Panc1 (cell line): ENCODE results near the gene NLRP1. TPM values are rescaled to one million over a fixed set of nuclear protein-coding genes. Genes with fewer than 3 reads are reported as not detected.
A peak's percentile ranks its signal among the peaks of the same experiment; 100 is the strongest.

Source experiments
- ATAC-seq: fragments of 200-7000 bp; cut with Tn5 transposase; 2 replicates; pipeline ENCODE4 v1.9.1; 2020; ENCODE audit warnings: mild to moderate bottlenecking, moderate library complexity
- BruUV-seq: library from RNA; stranded (reverse); fragments of 400-500 nt; replicated peaks from 2 replicates; lab custom pipeline; 2021; lab: Mats Ljungman, UMichigan
- CTCF ChIA-PET: fragments of 300-600 bp; sonication (Branson Sonifier 250); formaldehyde crosslinking; loops from one replicate; lab custom pipeline; 2022; ENCODE audit warnings: antibody characterized with exemption; lab: Charles Lee
- POLR2A ChIA-PET: fragments of 300-600 bp; sonication (Branson Sonifier 250); formaldehyde crosslinking; loops from one replicate; lab custom pipeline; 2022; ENCODE audit warnings: antibody characterized with exemption; lab: Charles Lee
- DNase-seq: peaks from one replicate; pipeline ENCODE4 v3.0.0-alpha.2; 2010; ENCODE audit warnings: low read depth, low spot score
- H3K27ac ChIP-seq: 2 replicates; pipeline ENCODE4 v1.5.1; 2011; ENCODE audit warnings: mild to moderate bottlenecking, low read length, inconsistent platforms
- H3K27me3 ChIP-seq: fragments of 200-500 bp; sonication (Bioruptor generic); 2 replicates; pipeline ENCODE4 v1.6.0; 2014; ENCODE audit warnings: low read length, inconsistent platforms; ENCODE audit not compliant: control insufficient read depth, insufficient read depth
- H3K36me3 ChIP-seq: fragments of 200-500 bp; sonication (Bioruptor generic); 2 replicates; pipeline ENCODE4 v1.5.1; 2014; ENCODE audit warnings: inconsistent platforms, mild to moderate bottlenecking, low read length, moderate library complexity; ENCODE audit not compliant: control insufficient read depth, insufficient read depth
- H3K4me1 ChIP-seq: 2 replicates; pipeline ENCODE4 v1.5.1; 2011; ENCODE audit warnings: inconsistent platforms, mild to moderate bottlenecking, low read length, moderate library complexity; ENCODE audit not compliant: control insufficient read depth, insufficient read depth
- H3K4me3 ChIP-seq, 2 experiments: 2 replicates each; pipeline ENCODE4 v1.5.1; 2011 to 2012; ENCODE audit warnings: low read depth in 2 of 2, low read length in 2 of 2, mild to moderate bottlenecking in 2 of 2, inconsistent platforms in 1 of 2, moderate library complexity in 1 of 2
- H3K9me3 ChIP-seq: fragments of 200-500 bp; sonication (Bioruptor generic); 2 replicates; pipeline ENCODE4 v1.5.1; 2014; ENCODE audit warnings: low read depth, mild to moderate bottlenecking, inconsistent platforms, low read length, moderate library complexity; ENCODE audit not compliant: control insufficient read depth, insufficient read depth
- CTCF ChIP-seq: fragments of 450-650 bp; IDR thresholded peaks from 2 replicates; pipeline ENCODE4 v1.5.1; 2017; ENCODE audit warnings: mild to moderate bottlenecking
- POLR2AphosphoS5 ChIP-seq: IDR thresholded peaks from 2 replicates; pipeline ENCODE4 v1.6.1; 2012; ENCODE audit warnings: mild to moderate bottlenecking, low read depth, low read length, moderate library complexity
- REST ChIP-seq, 2 experiments: IDR thresholded peaks; 2 replicates each; pipeline ENCODE4 v1.6.1; 2011 to 2012; ENCODE audit warnings: low read depth in 2 of 2, control low read depth in 1 of 2, low read length in 1 of 2, mild to moderate bottlenecking in 1 of 2, moderate library complexity in 1 of 2; ENCODE audit not compliant: insufficient read depth in 1 of 2
- SIN3A ChIP-seq: IDR thresholded peaks from 2 replicates; pipeline ENCODE4 v1.6.1; 2012; ENCODE audit warnings: low read depth, mild to moderate bottlenecking, low read length, moderate library complexity, borderline replicate concordance; ENCODE audit not compliant: insufficient read depth
- TCF7L2 ChIP-seq: IDR thresholded peaks from 2 replicates; pipeline ENCODE4 v1.6.1; 2011; ENCODE audit warnings: mild to moderate bottlenecking, low read depth, low read length, inconsistent platforms
- in situ Hi-C: cut with HindIII; loops from 2 replicates; pipeline ENCODE4 v1.10.0; 2016; ENCODE audit warnings: low sequenced_read_pairs, low pct_unique_long_range_greater_than_20kb
- intact Hi-C: fragments of 100-400 bp; cut with micrococcal nuclease; formaldehyde crosslinking; loops from one replicate; pipeline ENCODE4 v1.10.0; 2022; ENCODE audit not compliant: unreplicated experiment
- total RNA-seq: library from RNA; stranded (reverse); gene quantifications from one replicate; pipeline ENCODE4 v1.2.1, GENCODE V29; 2021; ENCODE audit not compliant: unreplicated experiment

NLRP1 gene
- total RNA-seq, 1 experiment from 2014 or later, result 0.57 TPM

DNA sequence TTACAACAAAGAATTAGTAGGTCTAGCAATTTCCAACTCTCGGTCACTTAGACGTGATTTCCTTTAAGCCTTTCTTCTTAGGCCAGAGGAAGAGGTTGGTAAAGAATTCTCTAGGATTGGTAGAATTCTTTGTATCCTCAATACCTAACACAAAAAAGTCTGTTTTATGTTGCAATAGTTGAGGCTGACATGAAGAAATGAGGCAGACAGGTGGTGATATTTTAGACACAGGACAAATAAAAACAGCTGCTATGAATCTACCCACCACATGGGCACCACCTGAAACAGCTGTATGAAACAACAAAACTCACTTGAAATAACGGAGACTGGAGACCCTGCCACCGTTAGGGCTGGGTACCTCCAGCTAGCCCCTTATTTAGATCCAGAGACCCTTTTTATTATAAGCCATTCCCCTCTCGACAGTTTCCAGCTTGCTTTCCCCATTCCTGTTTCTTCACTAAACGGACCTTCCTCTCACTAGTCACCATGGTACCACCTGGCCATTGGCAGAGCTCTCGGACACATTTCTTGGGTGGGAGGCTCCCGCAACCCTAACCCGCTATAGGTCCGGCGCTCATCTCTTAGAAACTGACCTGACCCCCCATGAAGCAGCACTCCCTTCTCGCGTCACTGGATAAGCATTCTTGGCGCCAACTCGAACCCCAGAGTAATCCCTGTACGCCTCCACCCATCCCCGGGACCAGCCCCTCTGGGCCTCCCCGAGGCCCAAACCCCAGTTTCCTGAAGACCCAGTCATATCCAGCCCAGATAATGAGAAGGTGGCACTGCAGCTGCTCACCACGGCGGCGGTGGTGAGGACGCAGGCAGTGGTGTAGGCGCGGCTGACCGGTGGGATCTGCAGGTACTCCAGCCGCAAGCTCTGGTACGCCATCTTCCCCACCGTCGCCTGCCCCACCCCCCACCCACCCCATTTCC is 98.8 kb downstream of the NLRP1 start, which contains the start of gene DERL2:
DERL2 (minus strand) TSS at position 909 of the 936 bp plus-strand sequence; CDS start at position 892, 17 bp downstream.
- Histone ChIP-seq H3K27ac (peak within 1 kb of the TSS; percentile 94), H3K36me3 (peaks cover 22% of the 10 kb centered on the region), H3K9me3 (peaks cover 7% of the 10 kb centered on the region; the same call in 1 of the 2 replicates), H3K27me3 (no peaks in the 10 kb centered on the region), H3K4me1 (peaks cover 6% of the 10 kb centered on the region), H3K4me3 (peak within 1 kb of the TSS; percentile 85 to 98)
- intact Hi-C loops, result no loop called here
- ATAC-seq (peak; percentile 46), DNase-seq (no peak)
- CTCF ChIA-PET, result no interaction called here
- BruUV-seq, result TSS peak; percentile 71
- TF ChIP-seq TCF7L2, result no peak
- TF ChIP-seq POLR2AphosphoS5, result no peak
- TF ChIP-seq SIN3A, result peak; percentile 76; the same call in 1 of the 2 replicates
- no peak for TF ChIP-seq CTCF
- in situ Hi-C loops, result no loop called here
- POLR2A ChIA-PET, result interaction anchor here (0.6 to 0.7 kb wide), 5 partner anchors 8 to 964 kb away, joined by 3 read pairs; no protein-coding TSS in a partner anchor

DNA sequence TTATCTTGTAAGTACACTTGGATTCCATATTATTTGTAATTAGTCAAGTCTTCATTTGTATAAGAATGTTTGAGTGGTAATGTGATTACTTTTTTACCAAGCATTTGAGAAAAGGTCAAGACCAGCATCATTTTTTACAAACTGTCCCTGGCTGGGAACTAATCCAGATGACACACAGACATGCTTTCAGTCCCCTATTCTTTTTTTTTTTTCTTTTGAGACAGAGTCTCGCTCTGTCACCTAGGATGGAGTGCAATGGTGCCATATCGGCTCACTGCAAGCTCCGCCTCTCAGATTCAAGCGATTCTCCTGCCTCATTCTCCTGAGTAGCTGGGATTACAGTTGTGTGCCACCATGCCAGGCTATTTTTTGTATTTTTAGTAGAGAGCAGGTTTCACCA is 102.9 kb downstream of the NLRP1 start:
- ChIA-PET POLR2A (no interaction called here), CTCF (no interaction called here)
- Histone ChIP-seq H3K27ac (no peak overlapping the region), H3K4me1 (peaks cover 6% of the 10 kb centered on the region), H3K9me3 (no peaks in the 10 kb centered on the region), H3K36me3 (peaks cover 40% of the 10 kb centered on the region), H3K4me3 (no peak overlapping the region), H3K27me3 (no peaks in the 10 kb centered on the region)
- ATAC-seq (no peak), DNase-seq (no peak)
- in situ Hi-C loops (no loop called here), intact Hi-C loops (no loop called here)
- no TSS peak for BruUV-seq
- TF ChIP-seq SIN3A, result no peak
- TF ChIP-seq REST (IDR thresholded peaks at IDR 0.05; ENCODE audit: insufficient read depth in 1 of 2, low read depth in 2 of 2, low read length in 1 of 2), result no peak
- TF ChIP-seq TCF7L2, result no peak
- no peak for TF ChIP-seq CTCF
- TF ChIP-seq POLR2AphosphoS5, result no peak
